Liver (tissue), 9 donors: ENCODE results near the gene CAMK2B. TPM values are rescaled to one million over a fixed set of nuclear protein-coding genes. Genes with fewer than 3 reads are reported as not detected.

ENCODE experiments used
- DNase-seq: peaks from one replicate; pipeline ENCODE4 v3.0.0-alpha.2; 2017; ENCODE audit warnings: low spot score
- H3K27ac ChIP-seq, 2 donors: one replicate each; pipeline ENCODE4 v1.7.0; 2013; ENCODE audit warnings: inconsistent platforms in 2 of 2, low read length in 2 of 2, control low read depth in 1 of 2, low read depth in 1 of 2, mild to moderate bottlenecking in 1 of 2
- H3K27me3 ChIP-seq, 4 donors: one replicate each; pipeline versions ENCODE4 v1.6.1 to v1.7.0; 2013; ENCODE audit warnings: low read length in 3 of 4, inconsistent platforms in 1 of 4, mild to moderate bottlenecking in 1 of 4, moderate library complexity in 1 of 4; ENCODE audit not compliant: control insufficient read depth in 4 of 4, insufficient read depth in 4 of 4
- H3K36me3 ChIP-seq, 4 donors: one replicate each; pipeline versions ENCODE4 v1.6.1 to v1.7.0; 2013; ENCODE audit warnings: low read length in 3 of 4, mild to moderate bottlenecking in 3 of 4, low read depth in 1 of 4, moderate library complexity in 1 of 4; ENCODE audit not compliant: control insufficient read depth in 4 of 4, insufficient read depth in 3 of 4
- H3K4me1 ChIP-seq, 4 donors: one replicate each; pipeline versions ENCODE4 v1.6.1 to v1.7.0; 2013; ENCODE audit warnings: low read length in 3 of 4, mild to moderate bottlenecking in 3 of 4, moderate library complexity in 1 of 4; ENCODE audit not compliant: control insufficient read depth in 4 of 4, insufficient read depth in 4 of 4
- H3K4me3 ChIP-seq, 3 donors: one replicate each; pipeline versions ENCODE4 v1.6.1 to v1.7.0; 2013; ENCODE audit warnings: low read length in 3 of 3, control low read depth in 1 of 3, low read depth in 1 of 3, mild to moderate bottlenecking in 1 of 3
- H3K9ac ChIP-seq, 2 donors: one replicate each; pipeline ENCODE4 v1.7.0; 2013; ENCODE audit warnings: low read length in 2 of 2, mild to moderate bottlenecking in 2 of 2, moderate library complexity in 2 of 2, control low read depth in 1 of 2, low read depth in 1 of 2
- H3K9me3 ChIP-seq, 4 donors: one replicate each; pipeline versions ENCODE4 v1.6.1 to v1.7.0; 2013; ENCODE audit warnings: low read length in 3 of 4; ENCODE audit not compliant: control insufficient read depth in 4 of 4
- ATF3 ChIP-seq: IDR thresholded peaks from 2 replicates; pipeline ENCODE4 v1.6.1; 2016; ENCODE audit warnings: antibody characterized with exemption
- CTCF ChIP-seq: fragments of 150-350 bp; IDR thresholded peaks from 2 replicates; pipeline ENCODE4 v1.5.1; 2017; ENCODE audit warnings: improper control_type of control experiment, low read depth, low read length; ENCODE audit not compliant: missing input control
- EGR1 ChIP-seq, 2 donors: IDR thresholded peaks; 2 replicates each; pipeline ENCODE4 v1.6.1; 2016 to 2018; ENCODE audit warnings: antibody characterized with exemption in 2 of 2, low read depth in 2 of 2
- FOXA1 ChIP-seq: IDR thresholded peaks from 2 replicates; pipeline ENCODE4 v1.6.1; 2016; ENCODE audit warnings: antibody characterized with exemption
- FOXA2 ChIP-seq: IDR thresholded peaks from 2 replicates; pipeline ENCODE4 v1.6.1; 2016; ENCODE audit warnings: antibody characterized with exemption
- GABPA ChIP-seq, 2 donors: IDR thresholded peaks in 1 of 2; conservative IDR thresholded peaks in 1 of 2; 2 replicates each; pipeline ENCODE4 v1.6.1; 2016; ENCODE audit warnings: antibody characterized with exemption in 2 of 2, mild to moderate bottlenecking in 1 of 2, moderate library complexity in 1 of 2
- HNF4A ChIP-seq, 2 donors: conservative IDR thresholded peaks; 2 replicates each; pipeline ENCODE4 v1.6.1; 2016; ENCODE audit warnings: antibody characterized with exemption in 2 of 2, mild to moderate bottlenecking in 2 of 2
- HNF4G ChIP-seq: IDR thresholded peaks from 2 replicates; pipeline ENCODE4 v1.6.1; 2016; ENCODE audit warnings: antibody characterized with exemption
- JUND ChIP-seq, 2 donors: IDR thresholded peaks; 2 replicates each; pipeline ENCODE4 v1.6.1; 2016; ENCODE audit warnings: antibody characterized with exemption in 2 of 2
- MAX ChIP-seq: IDR thresholded peaks from 2 replicates; pipeline ENCODE4 v1.6.1; 2016; ENCODE audit warnings: antibody characterized with exemption
- NR2F2 ChIP-seq: IDR thresholded peaks from 2 replicates; pipeline ENCODE4 v1.6.1; 2016; ENCODE audit warnings: antibody characterized with exemption
- RAD21 ChIP-seq, 2 donors: IDR thresholded peaks; 2 replicates each; pipeline ENCODE4 v1.6.1; 2016; ENCODE audit warnings: antibody characterized with exemption in 2 of 2, mild to moderate bottlenecking in 2 of 2
- REST ChIP-seq: IDR thresholded peaks from 2 replicates; pipeline ENCODE4 v1.6.1; 2016; ENCODE audit warnings: antibody characterized with exemption, mild to moderate bottlenecking
- SP1 ChIP-seq: IDR thresholded peaks from 2 replicates; pipeline ENCODE4 v1.6.1; 2018; ENCODE audit warnings: antibody characterized with exemption, mild to moderate bottlenecking
- TAF1 ChIP-seq: conservative IDR thresholded peaks from 2 replicates; pipeline ENCODE4 v1.6.1; 2016; ENCODE audit warnings: antibody characterized with exemption, mild to moderate bottlenecking
- ZBTB33 ChIP-seq: IDR thresholded peaks from 2 replicates; pipeline ENCODE4 v1.6.1; 2016; ENCODE audit warnings: antibody characterized with exemption
- WGBS: extraction: QIAGEN DNeasy Blood & Tissue Kit; methylation state at CpG from one replicate; pipeline ENCODE4 v1.1.7; 2013; 5-methylcytosine and 5-hydroxymethylcytosine counted together
- polyA plus RNA-seq, 2 donors: library from polyadenylated mRNA; stranded (reverse) in 1 of 2; unstranded in 1 of 2; fragments of 200-250 nt in 1 of 2; fragments of >200 nt in 1 of 2; fragmentation: Nextera tagmentation in 1 of 2; extraction: Ambion mirVana in 1 of 2; gene quantifications; one replicate each; pipeline versions ENCODE4 v1.2.1 to v1.2.3, GENCODE V29; 2013 to 2015
- total RNA-seq, 2 donors: library from RNA; depleted of rRNA; stranded (reverse); fragments of >200 nt; gene quantifications; one replicate each; pipeline ENCODE4 v1.2.3, GENCODE V29; 2014
- donor health status: healthy.
- donor health status: healthy.
- donor health status: healthy.
- donor health status: healthy.
- donor health status: healthy.

CAMK2B gene
- total and polyA plus RNA-seq, 4 donors: 2.1 to 3.3 (median 2.2) TPM; not detected in 1

- H3K9me3 ChIP-seq: no peaks in the 10 kb centered on the region
- H3K36me3 ChIP-seq: peaks cover 12 to 62% (median 49%) of the 10 kb centered on the region in 4 donors
- no peak overlapping the region for H3K9ac ChIP-seq
- H3K4me3 ChIP-seq: no peak overlapping the region
- TF ChIP-seq FOXA1: no peak
- no peak for DNase-seq
- peaks cover 0 to 20% (median 14%) of the 10 kb centered on the region in 4 donors for H3K4me1 ChIP-seq
- whole genome bisulfite sequencing: 97% methylated on average over 5 of the region's 5 CpGs
- no peak overlapping the region for H3K27ac ChIP-seq
- no peaks in the 10 kb centered on the region for H3K27me3 ChIP-seq
Measured at GRCh38 chr7:44206008-44206407, 119.4 kb downstream of the CAMK2B start.

- DNase-seq: no peak
- H3K9me3 ChIP-seq: no peaks in the 10 kb centered on the region
- WGBS: 41% methylated on average over 8 of the region's 8 CpGs
- peaks cover 0 to 20% (median 14%) of the 10 kb centered on the region in 4 donors for H3K4me1 ChIP-seq
- H3K9ac ChIP-seq: peak overlapping the region; percentile 53 to 56
- no peaks in the 10 kb centered on the region for H3K27me3 ChIP-seq
- H3K36me3 ChIP-seq: peaks cover 0 to 21% (median 14%) of the 10 kb centered on the region in 4 donors
- TF ChIP-seq TAF1: no peak
- no peak for TF ChIP-seq ATF3
- TF ChIP-seq RAD21 (IDR thresholded peaks at IDR 0.05): no peak
- no peak for TF ChIP-seq JUND (IDR thresholded peaks at IDR 0.05)
- no peak for TF ChIP-seq MAX
- no peak for TF ChIP-seq NR2F2
- no peak for TF ChIP-seq FOXA1
- no peak for TF ChIP-seq SP1
- TF ChIP-seq GABPA (IDR thresholded peaks at IDR 0.05 in 1 of 2, conservative IDR thresholded peaks at IDR 0.05 in 1 of 2): no peak
- no peak for TF ChIP-seq EGR1 (IDR thresholded peaks at IDR 0.05; ENCODE audit: low read depth in 2 of 2)
- no peak for TF ChIP-seq ZBTB33
- TF ChIP-seq HNF4A (conservative IDR thresholded peaks at IDR 0.05): no peak
- no peak for TF ChIP-seq HNF4G
- no peak for TF ChIP-seq REST
- TF ChIP-seq CTCF: no peak
- no peak for TF ChIP-seq FOXA2
- no peak overlapping the region for H3K27ac ChIP-seq
- peak overlapping the region; percentile 89 to 98 (median 93) for H3K4me3 ChIP-seq
Measured at GRCh38 chr7:44201813-44202212, 123.6 kb downstream of the CAMK2B start.
